Measurements from ENCODE around the gene NPDC1.
A peak's percentile ranks its signal among the peaks of the same experiment; 100 is the strongest.

NPDC1 gene

DNA sequence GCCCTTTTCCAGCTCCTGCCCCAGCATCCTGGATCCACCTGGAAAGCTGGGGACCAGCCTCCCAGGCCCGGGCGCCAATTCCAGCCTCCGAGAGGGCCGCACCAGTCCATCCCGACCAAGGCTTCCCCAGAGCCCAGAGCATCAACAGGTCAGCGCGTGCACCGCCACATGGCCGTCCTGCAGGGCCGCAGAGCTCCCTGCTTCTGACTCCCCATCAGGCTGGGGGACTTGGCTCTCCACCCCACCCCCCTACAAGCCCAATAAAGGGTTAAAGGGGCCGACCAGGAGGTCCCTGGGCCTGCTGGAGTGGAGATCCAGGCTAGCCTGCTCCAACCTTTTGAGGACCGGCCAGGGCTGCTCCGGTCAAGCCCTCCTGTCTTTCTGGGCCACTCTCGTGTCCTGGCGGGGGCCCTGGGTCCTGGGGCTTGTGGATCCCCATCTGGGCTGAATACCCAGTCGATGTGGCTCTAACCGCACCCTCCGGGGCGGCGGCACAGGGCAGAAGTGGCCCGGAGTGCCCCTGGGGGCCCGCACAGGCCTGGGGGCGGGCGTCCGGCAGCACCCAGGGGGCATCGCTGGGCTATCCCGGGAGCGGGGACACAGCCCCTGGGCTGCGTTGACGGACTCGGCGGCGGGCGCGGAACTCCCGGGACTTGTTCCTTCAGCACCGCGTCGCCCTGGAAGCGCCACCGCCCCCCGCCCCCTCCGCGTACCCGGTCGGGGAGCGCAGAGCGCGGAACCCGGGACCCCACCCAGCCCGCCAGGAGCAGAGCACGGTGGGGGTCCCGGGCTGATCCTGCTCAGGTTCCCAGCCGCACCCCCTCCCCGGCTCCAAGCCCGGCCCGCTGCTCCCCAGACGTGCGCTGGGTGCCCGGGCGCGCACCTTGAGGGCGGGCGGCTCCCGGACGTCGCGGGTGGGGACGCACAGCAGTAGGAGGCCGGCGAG is 7.3 kb upstream of the NPDC1 start:
- no peak overlapping the region for H3K4me3 ChIP-seq (ENCODE audit: low read length)
- no peak overlapping the region for H3K9ac ChIP-seq (ENCODE audit: low read depth, low read length)
- H3K4me2 ChIP-seq (ENCODE audit: low read length): no peak overlapping the region

DNA sequence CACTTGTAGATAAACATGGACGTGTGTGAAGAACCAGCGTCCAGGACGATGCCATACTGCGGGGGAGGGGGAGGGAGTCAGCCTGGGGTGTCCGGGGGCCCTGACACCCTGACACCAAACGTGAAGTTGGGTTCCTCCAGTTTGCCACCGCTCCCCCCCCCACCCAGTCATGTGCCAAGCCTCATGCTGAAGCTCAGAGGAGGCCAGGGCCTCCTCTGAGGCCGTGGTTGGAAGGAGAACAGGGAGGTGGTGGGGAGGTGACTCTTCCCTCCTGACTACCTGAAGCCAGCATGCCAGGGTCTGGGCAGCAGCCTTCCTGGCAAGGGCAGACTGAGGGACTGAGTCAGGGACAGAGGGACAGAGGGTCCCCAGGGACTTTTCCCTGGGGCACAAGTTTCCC is 6.3 kb upstream of the NPDC1 start:
- no peak overlapping the region for H3K9ac ChIP-seq (ENCODE audit: low read depth, low read length)
- peaks cover 6% of the 10 kb centered on the region for H3K4me1 ChIP-seq (ENCODE audit: control insufficient read depth, insufficient read depth, low read length)
- H3K27me3 ChIP-seq (ENCODE audit: control insufficient read depth, insufficient read depth, low read length): peaks cover 61% of the 10 kb centered on the region
- H3K36me3 ChIP-seq (ENCODE audit: insufficient read depth, low read length): no peaks in the 10 kb centered on the region
- H3K4me2 ChIP-seq (ENCODE audit: low read length): no peak overlapping the region
- no peaks in the 10 kb centered on the region for H3K9me3 ChIP-seq (replicated peaks; ENCODE audit: low read length)
- no peak overlapping the region for H3K4me3 ChIP-seq (ENCODE audit: low read length)

More for the DNA sequence above, 7.3 kb upstream of the NPDC1 start:
- Histone ChIP-seq H3K9me3 (replicated peaks; ENCODE audit: low read length) (no peaks in the 10 kb centered on the region), H3K27me3 (ENCODE audit: control insufficient read depth, insufficient read depth, low read length) (peaks cover 54% of the 10 kb centered on the region), H3K4me1 (ENCODE audit: control insufficient read depth, insufficient read depth, low read length) (peaks cover 6% of the 10 kb centered on the region), H3K36me3 (ENCODE audit: insufficient read depth, low read length) (no peaks in the 10 kb centered on the region)

DNA sequence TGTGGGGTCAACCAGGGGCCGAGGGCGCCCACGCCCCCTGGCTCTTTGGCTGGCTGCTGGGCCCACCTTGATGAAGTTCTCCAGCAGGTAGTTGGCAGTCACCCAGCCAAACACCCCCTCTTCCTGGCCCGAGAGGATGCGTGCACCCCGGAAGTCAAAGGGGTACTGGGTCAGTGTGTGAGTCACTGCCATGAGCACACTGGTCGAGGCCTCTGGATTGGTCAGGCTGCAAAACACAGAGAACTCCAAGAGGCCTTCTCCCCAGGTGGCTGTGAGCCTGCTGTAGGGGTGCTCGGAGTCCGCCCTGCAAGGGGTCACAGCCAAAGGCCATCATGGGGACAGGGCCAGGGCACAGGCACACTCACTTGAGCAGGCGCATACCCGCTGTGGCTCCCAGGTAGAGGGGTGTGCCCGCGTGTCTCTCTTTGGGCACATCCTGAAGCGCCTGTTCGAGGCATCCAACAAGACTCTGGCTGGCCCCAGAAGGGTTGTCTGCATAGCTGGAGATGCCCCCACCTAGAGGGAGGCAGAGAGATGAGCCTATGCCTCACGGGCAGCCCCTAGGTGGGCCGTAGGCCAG is 5.3 kb upstream of the NPDC1 start:
- Histone ChIP-seq H3K9me3 (replicated peaks; ENCODE audit: low read length) (no peaks in the 10 kb centered on the region), H3K36me3 (ENCODE audit: insufficient read depth, low read length) (no peaks in the 10 kb centered on the region), H3K4me2 (ENCODE audit: low read length) (no peak overlapping the region), H3K4me3 (ENCODE audit: low read length) (no peak overlapping the region), H3K9ac (ENCODE audit: low read depth, low read length) (no peak overlapping the region), H3K4me1 (ENCODE audit: control insufficient read depth, insufficient read depth, low read length) (peaks cover 9% of the 10 kb centered on the region), H3K27me3 (ENCODE audit: control insufficient read depth, insufficient read depth, low read length) (peaks cover 58% of the 10 kb centered on the region)

DNA sequence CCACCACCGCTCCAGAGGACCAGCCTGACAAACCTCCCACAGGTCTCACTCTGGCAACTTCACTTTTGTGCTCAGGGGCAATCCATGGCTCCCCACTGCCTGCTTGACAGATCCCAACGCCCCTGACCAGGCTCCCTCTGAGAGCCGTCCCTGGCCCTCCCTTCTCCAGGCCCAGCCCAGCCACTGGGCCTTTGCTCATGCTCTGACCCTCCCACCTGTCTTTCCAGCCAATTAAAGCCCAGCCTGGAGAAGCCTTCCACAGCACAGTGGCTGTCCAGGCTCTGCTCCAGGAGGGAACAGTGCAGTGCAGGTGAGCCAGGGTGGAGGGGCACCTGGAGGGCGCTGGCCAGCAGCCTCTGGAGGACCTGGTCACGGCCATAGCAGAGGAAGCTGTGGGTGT is 4.6 kb upstream of the NPDC1 start:
- H3K4me1 ChIP-seq (ENCODE audit: control insufficient read depth, insufficient read depth, low read length): peaks cover 7% of the 10 kb centered on the region
- H3K4me3 ChIP-seq (ENCODE audit: low read length): no peak overlapping the region
- H3K27me3 ChIP-seq (ENCODE audit: control insufficient read depth, insufficient read depth, low read length): peaks cover 52% of the 10 kb centered on the region
- H3K9me3 ChIP-seq (replicated peaks; ENCODE audit: low read length): no peaks in the 10 kb centered on the region
- H3K4me2 ChIP-seq (ENCODE audit: low read length): no peak overlapping the region
- H3K9ac ChIP-seq (ENCODE audit: low read depth, low read length): no peak overlapping the region
- no peaks in the 10 kb centered on the region for H3K36me3 ChIP-seq (ENCODE audit: insufficient read depth, low read length)

DNA sequence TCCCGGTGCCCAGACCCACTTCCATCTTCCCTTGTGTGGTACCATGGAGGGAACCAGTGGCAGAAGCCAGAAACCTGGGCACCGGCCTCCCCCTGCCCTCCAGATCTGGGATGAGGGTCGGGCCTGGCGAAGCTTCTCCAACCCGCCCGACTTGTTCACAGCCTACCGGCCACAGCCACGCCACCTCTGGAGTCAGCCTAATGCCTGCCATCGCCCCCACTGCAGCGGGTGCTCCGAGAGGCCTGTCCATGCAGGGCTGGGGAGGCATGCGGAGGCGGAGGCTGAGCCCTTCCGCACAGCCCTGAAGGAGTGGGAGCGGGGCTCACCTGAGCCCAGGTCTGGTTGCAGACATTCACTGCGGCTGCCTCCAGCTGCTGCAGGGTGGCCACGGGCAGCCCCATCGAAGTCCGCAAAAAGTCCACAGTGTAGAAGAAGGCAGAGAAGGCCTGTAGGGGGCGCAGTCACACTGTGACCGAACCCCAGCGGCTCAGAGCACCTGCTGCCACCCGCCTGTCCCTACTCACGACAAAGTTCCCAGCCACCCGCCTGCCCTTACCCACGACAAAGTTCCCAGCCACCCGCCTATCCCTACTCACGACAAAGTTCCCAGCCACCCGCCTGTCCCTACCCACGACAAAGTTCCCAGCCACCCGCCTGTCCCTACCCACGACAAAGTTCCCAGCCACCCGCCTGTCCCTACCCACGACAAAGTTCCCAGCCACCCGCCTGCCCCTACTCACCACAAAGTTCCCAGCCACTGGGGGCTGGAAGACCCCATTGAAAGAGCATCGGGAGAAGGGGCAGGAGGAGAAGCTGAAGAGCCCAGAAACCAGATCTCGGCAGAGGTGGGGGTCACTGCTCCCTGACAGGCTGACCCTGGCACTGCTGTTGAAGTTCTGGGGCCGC is 3.8 kb upstream of the NPDC1 start:
- H3K9me3 ChIP-seq (replicated peaks; ENCODE audit: low read length): no peaks in the 10 kb centered on the region
- no peak overlapping the region for H3K4me3 ChIP-seq (ENCODE audit: low read length)
- H3K4me2 ChIP-seq (ENCODE audit: low read length): no peak overlapping the region
- H3K4me1 ChIP-seq (ENCODE audit: control insufficient read depth, insufficient read depth, low read length): peaks cover 11% of the 10 kb centered on the region
- no peaks in the 10 kb centered on the region for H3K36me3 ChIP-seq (ENCODE audit: insufficient read depth, low read length)
- H3K27me3 ChIP-seq (ENCODE audit: control insufficient read depth, insufficient read depth, low read length): peaks cover 45% of the 10 kb centered on the region
- H3K9ac ChIP-seq (ENCODE audit: low read depth, low read length): no peak overlapping the region

DNA sequence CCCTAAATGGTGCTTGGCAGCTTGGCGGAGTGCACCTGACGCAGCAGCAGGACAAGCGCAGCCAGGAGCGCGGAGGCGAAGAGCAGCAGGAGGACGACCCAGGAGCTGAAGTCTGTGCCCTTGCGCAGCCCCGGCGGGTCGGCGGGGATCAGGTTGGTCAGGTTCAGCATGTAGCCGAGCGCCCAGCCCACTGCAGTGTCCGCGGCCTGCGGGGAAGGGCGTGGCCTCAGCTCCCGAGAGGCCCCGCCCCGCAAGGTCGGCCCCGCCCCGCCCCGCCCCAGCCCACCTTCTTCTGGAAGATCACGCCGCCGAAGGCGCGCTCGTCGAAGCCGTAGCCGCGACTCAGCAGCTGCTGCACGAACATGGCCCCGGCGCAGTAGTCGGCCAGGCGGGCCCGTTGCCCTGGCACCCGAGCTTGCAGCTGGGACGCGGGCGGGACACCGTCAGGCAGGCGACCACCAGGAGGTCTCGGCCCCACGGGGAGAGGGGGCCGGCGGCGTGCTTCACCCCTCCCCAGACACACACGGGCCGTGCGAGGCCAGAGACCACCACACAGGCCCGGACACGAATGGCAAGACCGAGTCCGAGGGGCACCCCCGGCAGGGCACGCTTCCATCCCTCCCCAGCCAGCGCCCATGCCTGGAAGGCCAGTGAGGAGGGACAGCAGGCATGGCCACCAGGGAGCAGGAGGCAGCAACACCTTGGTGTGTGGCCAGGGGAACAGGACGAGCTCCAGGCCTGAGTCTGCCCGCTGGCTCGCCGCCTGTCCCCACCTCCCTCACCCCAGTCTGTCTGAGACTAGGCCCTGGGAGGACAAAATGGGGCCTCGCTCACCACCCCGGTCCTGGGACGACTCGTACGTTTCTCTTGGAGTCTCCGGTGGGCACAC is 2.9 kb upstream of the NPDC1 start:
- H3K27me3 ChIP-seq (ENCODE audit: control insufficient read depth, insufficient read depth, low read length): peaks cover 38% of the 10 kb centered on the region
- no peaks in the 10 kb centered on the region for H3K9me3 ChIP-seq (replicated peaks; ENCODE audit: low read length)
- peaks cover 20% of the 10 kb centered on the region for H3K4me1 ChIP-seq (ENCODE audit: control insufficient read depth, insufficient read depth, low read length)
- no peak overlapping the region for H3K4me3 ChIP-seq (ENCODE audit: low read length)
- no peak overlapping the region for H3K4me2 ChIP-seq (ENCODE audit: low read length)
- H3K36me3 ChIP-seq (ENCODE audit: insufficient read depth, low read length): no peaks in the 10 kb centered on the region
- no peak overlapping the region for H3K9ac ChIP-seq (ENCODE audit: low read depth, low read length)

DNA sequence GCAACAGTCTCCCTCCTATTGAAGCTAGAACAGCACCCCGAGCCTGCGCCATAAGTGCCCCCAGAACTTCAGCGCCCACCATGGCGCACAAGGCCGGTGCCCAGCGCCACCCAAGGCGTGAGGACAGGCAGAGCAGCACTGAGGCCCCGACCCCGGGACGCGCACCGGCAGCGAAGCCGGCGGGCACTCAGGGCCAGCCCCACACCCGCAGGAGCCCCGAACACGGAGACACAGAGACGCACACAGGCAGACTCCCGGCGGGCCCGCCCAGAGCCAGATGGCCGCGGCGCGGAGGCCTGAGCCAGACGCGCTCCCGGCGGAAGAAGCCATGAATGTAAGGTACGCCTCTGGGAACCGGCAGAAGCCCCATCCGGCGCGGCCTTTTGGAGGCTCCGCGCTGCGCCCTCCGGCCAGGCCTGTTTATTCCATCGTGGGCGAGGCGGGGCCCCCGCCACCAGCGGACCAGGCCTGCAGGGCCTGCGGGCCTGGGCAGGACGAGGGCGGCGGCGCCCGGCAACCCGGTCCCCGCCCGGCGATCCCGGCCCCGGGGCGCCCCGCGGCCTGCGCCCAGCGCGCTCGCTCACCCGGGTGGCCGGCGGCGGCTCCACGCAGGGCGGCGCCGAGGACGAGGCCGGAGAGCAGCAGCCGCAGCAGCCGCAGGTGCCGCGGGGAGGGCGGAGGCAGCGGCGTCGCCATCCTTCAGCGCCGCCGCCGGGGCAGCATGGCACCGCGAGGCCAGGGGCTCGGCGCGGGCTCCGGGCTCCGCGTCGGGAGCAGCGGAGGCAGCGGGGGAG is 486 bp downstream of the NPDC1 start:
- peak overlapping the region; percentile 95 for H3K4me2 ChIP-seq (ENCODE audit: low read length)
- H3K36me3 ChIP-seq (ENCODE audit: insufficient read depth, low read length): no peaks in the 10 kb centered on the region
- no peaks in the 10 kb centered on the region for H3K9me3 ChIP-seq (replicated peaks; ENCODE audit: low read length)
- H3K4me1 ChIP-seq (ENCODE audit: control insufficient read depth, insufficient read depth, low read length): peaks cover 22% of the 10 kb centered on the region
- peak overlapping the region; percentile 86 for H3K4me3 ChIP-seq (ENCODE audit: low read length)
- peaks cover 21% of the 10 kb centered on the region for H3K27me3 ChIP-seq (ENCODE audit: control insufficient read depth, insufficient read depth, low read length)
- peak overlapping the region; percentile 69 for H3K9ac ChIP-seq (ENCODE audit: low read depth, low read length)

DNA sequence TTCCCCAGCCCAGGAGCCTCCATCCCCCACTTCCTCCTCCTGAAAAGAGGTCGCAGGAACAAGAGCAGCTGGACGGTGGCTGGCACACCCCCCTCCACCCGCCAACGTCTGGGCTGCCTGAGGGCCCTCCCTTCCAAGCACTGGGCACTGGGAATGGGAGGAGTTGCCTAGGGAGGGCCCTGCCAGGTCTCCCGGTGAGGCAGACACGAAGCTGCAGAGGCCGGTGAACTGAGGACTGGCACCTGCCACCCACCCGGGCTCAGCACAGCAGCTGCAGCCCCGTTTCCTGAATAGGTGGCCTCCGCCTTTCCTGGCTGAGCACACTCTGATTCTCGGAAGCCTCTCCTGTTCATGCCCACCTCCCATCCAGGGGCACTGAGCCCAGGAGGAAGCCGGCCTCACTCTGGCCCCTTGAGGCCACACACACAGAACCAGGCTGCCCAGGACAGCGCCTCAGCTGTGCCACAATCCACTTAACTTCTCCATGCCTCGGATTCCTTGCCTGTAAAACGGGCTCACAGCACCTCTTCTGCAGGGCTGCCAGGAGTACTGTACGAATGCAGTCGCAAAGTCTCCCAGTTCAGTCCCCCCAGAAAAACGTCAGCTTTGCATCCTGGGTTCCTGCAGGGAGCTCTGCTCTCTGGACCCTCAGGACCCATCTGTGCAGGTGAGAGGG is 1.3 kb downstream of the NPDC1 start:
- Histone ChIP-seq H3K36me3 (ENCODE audit: insufficient read depth, low read length) (peaks cover 3% of the 10 kb centered on the region), H3K4me3 (ENCODE audit: low read length) (peak overlapping the region; percentile 86), H3K27me3 (ENCODE audit: control insufficient read depth, insufficient read depth, low read length) (peaks cover 20% of the 10 kb centered on the region), H3K9ac (ENCODE audit: low read depth, low read length) (peak overlapping the region; percentile 69), H3K4me2 (ENCODE audit: low read length) (peak overlapping the region; percentile 95), H3K4me1 (ENCODE audit: control insufficient read depth, insufficient read depth, low read length) (peaks cover 22% of the 10 kb centered on the region), H3K9me3 (replicated peaks; ENCODE audit: low read length) (no peaks in the 10 kb centered on the region)

DNA sequence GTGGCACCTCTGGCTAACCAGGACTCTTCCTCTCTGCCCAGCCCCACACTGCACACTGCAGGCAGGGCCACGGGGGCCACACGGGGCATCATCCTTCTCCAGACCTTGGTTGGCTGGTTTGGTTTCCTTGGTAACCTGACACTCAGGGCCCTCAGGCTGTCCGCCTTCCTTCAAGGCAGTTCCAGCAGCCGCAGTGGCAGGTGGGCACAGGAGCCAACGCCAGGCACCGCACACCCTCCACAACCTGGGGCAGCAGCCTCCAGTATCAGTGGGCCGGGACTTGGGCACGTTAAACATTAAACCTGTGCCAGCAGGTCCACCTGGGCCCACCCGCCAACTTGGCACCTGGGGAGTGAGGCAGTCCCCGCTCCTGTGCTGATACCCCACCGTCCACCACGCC is 1.9 kb downstream of the NPDC1 start:
- H3K9ac ChIP-seq (ENCODE audit: low read depth, low read length): no peak overlapping the region
- H3K4me1 ChIP-seq (ENCODE audit: control insufficient read depth, insufficient read depth, low read length): peaks cover 22% of the 10 kb centered on the region
- H3K4me3 ChIP-seq (ENCODE audit: low read length): peak overlapping the region; percentile 86

More for the DNA sequence above, 1.9 kb downstream of the NPDC1 start:
- Histone ChIP-seq H3K36me3 (ENCODE audit: insufficient read depth, low read length) (peaks cover 8% of the 10 kb centered on the region), H3K9me3 (replicated peaks; ENCODE audit: low read length) (no peaks in the 10 kb centered on the region), H3K27me3 (ENCODE audit: control insufficient read depth, insufficient read depth, low read length) (peaks cover 14% of the 10 kb centered on the region), H3K4me2 (ENCODE audit: low read length) (peak overlapping the region; percentile 95)
